Pancreas (tissue), 10 donors: ENCODE data around the gene GTF2H2. TPM values are rescaled to one million over a fixed set of nuclear protein-coding genes. Genes with fewer than 3 reads are reported as not detected.
"Not testable (repeated sequence)": the region's sequence is repeated elsewhere in the genome, so short reads cannot be mapped to it uniquely, and the experiment has no call there.

Experiments used
- ATAC-seq, 4 donors: fragments of 200-7000 bp; cut with Tn5 transposase; one replicate each; pipeline versions ENCODE4 v1.8.0 to v1.9.1; 2020; ENCODE audit warnings: mild to moderate bottlenecking in 4 of 4, moderate library complexity in 4 of 4
- DNase-seq, 6 donors: peaks; one replicate each; pipeline ENCODE4 v3.0.0-alpha.2; 2020
- FAIRE-seq: peaks from 2 replicates; lab custom pipeline; 2012; peaks lifted over from hg19 to GRCh38; lab: Jason Lieb, UNC
- H3K27ac ChIP-seq, 4 donors: fragments of 200-600 bp; sonication (generic); 1 replicate in 3 of 4; 2 replicates in 1 of 4; pipeline versions ENCODE4 v1.5.0 to v1.8.0; 2020
- H3K27me3 ChIP-seq, 4 donors: fragments of 200-600 bp; one replicate each; pipeline ENCODE4 v1.8.0; 2021
- H3K36me3 ChIP-seq, 3 donors: fragments of 200-600 bp; sonication (generic) in 1 of 3; one replicate each; pipeline versions ENCODE4 v1.5.0 to v1.8.0; 2020 to 2021
- H3K4me1 ChIP-seq, 3 donors: fragments of 200-600 bp; one replicate each; pipeline ENCODE4 v1.8.0; 2021
- H3K4me3 ChIP-seq, 4 donors: fragments of 200-600 bp; sonication (generic) in 2 of 4; one replicate each; pipeline versions ENCODE4 v1.5.0 to v1.8.0; 2020 to 2021
- H3K9me3 ChIP-seq, 4 donors: fragments of 200-600 bp; one replicate each; pipeline ENCODE4 v1.8.0; 2021
- WGBS, 2 donors: extraction: QIAGEN DNeasy Blood & Tissue Kit; methylation state at CpG; one replicate each; pipeline ENCODE4 v1.1.7; 2013; 5-methylcytosine and 5-hydroxymethylcytosine counted together
- intact Hi-C, 3 donors: fragments of 100-400 bp; cut with DNase I; formaldehyde crosslinking; loops; one replicate each; pipeline versions ENCODE4 v1.11.1 to v1.14.2; 2022
- polyA plus RNA-seq, 2 donors: library from polyadenylated mRNA; stranded (reverse); fragments of 200-250 nt; gene quantifications; one replicate each; pipeline ENCODE4 v1.2.3, GENCODE V29; 2013
- total RNA-seq, 6 donors: library from RNA; stranded (reverse); fragmentation: NEBNext Ultra II Directional in 4 of 6; extraction: Animal tissue kit (Norgen Biotek cat#: 25700) in 4 of 6; gene quantifications; one replicate each; pipeline versions ENCODE4 v1.2.1 to v1.2.4, GENCODE V29; 2021 to 2023
- donor health status: healthy with polysubstance abuse.
- donor health status: DM: no; HTN: no; CAD: no; lungs with moderate emphysema.
- donor health status: DM: no; HTN: no; CAD: no.
- donor health status: control.
- donor health status: control.
- donor health status: Bipolar disorder and iron deficiency.
- donor health status: DM: yes; HTN: yes; CAD: no.
- donor health status: DM: no; HTN: no; CAD: no.
- donor health status: DM: no; HTN: no; CAD: no.
- donor health status: DM: yes; HTN: yes; CAD: no.

The GTF2H2 gene
- total RNA-seq (10 to 100 TPM in 3 of 6 donors, 1 to 10 TPM in 3; 5.5 to 14.8 (median 9.5) TPM), polyA plus RNA-seq (1 to 10 TPM; 3.8 to 8.1 TPM)

GRCh38 chr5:71067262-71067928, at the start of gene GTF2H2:
TSS of gene GTF2H2 (minus strand) at chr5:71067676. CDS start at chr5:71062763, 4,913 bp downstream.
- H3K27ac ChIP-seq, H3K36me3 ChIP-seq, FAIRE-seq, H3K9me3 ChIP-seq, H3K27me3 ChIP-seq, DNase-seq, intact Hi-C loops, H3K4me1 ChIP-seq, H3K4me3 ChIP-seq: not testable (repeated sequence)
- peak; percentile 99 to 100 (median 99) for ATAC-seq
- no CpG with 5 or more reads among the region's 46 CpGs for WGBS, 2 donors

GRCh38 chr5:71109730-71110275, 42.3 kb upstream of the GTF2H2 start:
- FAIRE-seq, H3K4me1 ChIP-seq, H3K4me3 ChIP-seq, H3K9me3 ChIP-seq, H3K27ac ChIP-seq, ATAC-seq, DNase-seq, H3K27me3 ChIP-seq, intact Hi-C loops, H3K36me3 ChIP-seq: not testable (repeated sequence)
- WGBS, 2 donors, result no CpG with 5 or more reads among the region's 12 CpGs

- intact Hi-C loops, H3K27ac ChIP-seq, H3K9me3 ChIP-seq, H3K4me3 ChIP-seq, H3K36me3 ChIP-seq, FAIRE-seq, DNase-seq, H3K4me1 ChIP-seq, H3K27me3 ChIP-seq: not testable (repeated sequence)
- WGBS, 2 donors, result no CpG with 5 or more reads among the region's 7 CpGs
- ATAC-seq, result peak; percentile 91 to 97 (median 94)
Observed at GRCh38 chr5:71099996-71100395, 32.5 kb upstream of the GTF2H2 start.

- not testable (repeated sequence) for ATAC-seq, FAIRE-seq
Observed at GRCh38 chr5:71097930-71098203, 30.4 kb upstream of the GTF2H2 start.

GRCh38 chr5:71097173-71097929, 29.9 kb upstream of the GTF2H2 start:
- FAIRE-seq, H3K4me1 ChIP-seq, H3K9me3 ChIP-seq, H3K27ac ChIP-seq, ATAC-seq, intact Hi-C loops, H3K27me3 ChIP-seq, H3K4me3 ChIP-seq, H3K36me3 ChIP-seq: not testable (repeated sequence)
- DNase-seq, result peak in 3 of 6 donors; percentile 10 to 44 (median 24)
- WGBS, 2 donors, result 99 to 100% methylated on average over 2 of the region's 3 CpGs

More at GRCh38 chr5:71097930-71098203, 30.4 kb upstream of the GTF2H2 start:
- WGBS, 2 donors, result no CpG with 5 or more reads among the region's 1 CpG
- intact Hi-C loops, H3K9me3 ChIP-seq, H3K36me3 ChIP-seq, H3K27me3 ChIP-seq, H3K4me1 ChIP-seq, H3K27ac ChIP-seq, H3K4me3 ChIP-seq, DNase-seq: not testable (repeated sequence)

GRCh38 chr5:71089773-71090172, 22.3 kb upstream of the GTF2H2 start:
- H3K27me3 ChIP-seq, ATAC-seq, H3K4me1 ChIP-seq, H3K9me3 ChIP-seq, DNase-seq, intact Hi-C loops, H3K4me3 ChIP-seq, H3K27ac ChIP-seq, H3K36me3 ChIP-seq, FAIRE-seq: not testable (repeated sequence)
- WGBS, 2 donors, result 40% methylated on average over 1 of the region's 2 CpGs; no CpG with 5 or more reads in 1 of the 2 donors

GRCh38 chr5:71088754-71089153, 21.3 kb upstream of the GTF2H2 start:
- H3K9me3 ChIP-seq, H3K4me1 ChIP-seq, H3K27me3 ChIP-seq, ATAC-seq, H3K27ac ChIP-seq, H3K4me3 ChIP-seq, H3K36me3 ChIP-seq, FAIRE-seq, intact Hi-C loops: not testable (repeated sequence)
- peak in 1 of 6 donors; percentile 3 for DNase-seq
- 77% methylated on average over 1 of the region's 2 CpGs; no CpG with 5 or more reads in 1 of the 2 donors for WGBS, 2 donors

GRCh38 chr5:71086145-71086544, 18.7 kb upstream of the GTF2H2 start:
- H3K4me3 ChIP-seq, H3K9me3 ChIP-seq, H3K4me1 ChIP-seq, H3K36me3 ChIP-seq, ATAC-seq, H3K27me3 ChIP-seq, intact Hi-C loops, DNase-seq, H3K27ac ChIP-seq: not testable (repeated sequence)
- no CpG with 5 or more reads among the region's 1 CpG for WGBS, 2 donors
- FAIRE-seq, result peak; percentile 49

GRCh38 chr5:71084280-71085063, 17.0 kb upstream of the GTF2H2 start:
- H3K4me3 ChIP-seq, H3K27me3 ChIP-seq, intact Hi-C loops, H3K36me3 ChIP-seq, H3K9me3 ChIP-seq, DNase-seq, H3K27ac ChIP-seq, H3K4me1 ChIP-seq: not testable (repeated sequence)
- ATAC-seq, result peak; percentile 85 to 92 (median 90)
- no CpG with 5 or more reads among the region's 3 CpGs for WGBS, 2 donors
- peak; percentile 29 for FAIRE-seq

- intact Hi-C loops, H3K4me1 ChIP-seq, H3K4me3 ChIP-seq, H3K27ac ChIP-seq, H3K27me3 ChIP-seq, DNase-seq, FAIRE-seq, H3K36me3 ChIP-seq, H3K9me3 ChIP-seq: not testable (repeated sequence)
- no CpG with 5 or more reads among the region's 7 CpGs for WGBS, 2 donors
- peak in 3 of 4 donors; percentile 6 to 35 (median 22) for ATAC-seq
Observed at GRCh38 chr5:71082898-71083297, 15.4 kb upstream of the GTF2H2 start.

- intact Hi-C loops, H3K27ac ChIP-seq, H3K36me3 ChIP-seq, DNase-seq, H3K9me3 ChIP-seq, FAIRE-seq, ATAC-seq, H3K4me3 ChIP-seq, H3K4me1 ChIP-seq, H3K27me3 ChIP-seq: not testable (repeated sequence)
- WGBS, 2 donors, result no CpG with 5 or more reads among the region's 2 CpGs
Observed at GRCh38 chr5:71082340-71082739, 14.9 kb upstream of the GTF2H2 start.
